PC-9 (cell line): ENCODE data around the gene GPR151. TPM values are rescaled to one million over a fixed set of nuclear protein-coding genes. Genes with fewer than 3 reads are reported as not detected.
A peak's percentile ranks its signal among the peaks of the same experiment; 100 is the strongest.

Experiments used
- BruUV-seq: library from RNA; stranded (reverse); fragments of 400-500 nt; replicated peaks from 2 replicates; lab custom pipeline; 2021; lab: Mats Ljungman, UMichigan
- CTCF ChIA-PET: fragments of 300-600 bp; sonication (Branson Sonifier 250); formaldehyde crosslinking; loops from one replicate; lab custom pipeline; 2022; ENCODE audit warnings: antibody characterized with exemption; lab: Charles Lee
- POLR2A ChIA-PET: fragments of 300-600 bp; sonication (Branson Sonifier 250); formaldehyde crosslinking; loops from one replicate; lab custom pipeline; 2022; ENCODE audit warnings: antibody characterized with exemption; ENCODE audit not compliant: unreplicated experiment; lab: Charles Lee
- DNase-seq, 2 experiments: peaks; one replicate each; pipeline versions ENCODE4 v3.0.0 to v3.0.0-alpha.2; 2015 to 2022; ENCODE audit warnings: mixed read lengths in 1 of 2
- H2AFZ ChIP-seq: fragments of 200-600 bp; sonication (generic); 2 replicates; pipeline ENCODE4 v1.8.1; 2017; ENCODE audit warnings: antibody characterized with exemption
- H3F3A ChIP-seq: fragments of 200-600 bp; sonication (generic); 2 replicates; pipeline ENCODE4 v1.8.1; 2017; ENCODE audit warnings: antibody characterized with exemption, mild to moderate bottlenecking, low read depth; ENCODE audit not compliant: insufficient read depth
- H3K27ac ChIP-seq: fragments of 200-600 bp; sonication (generic); 2 replicates; pipeline ENCODE4 v1.6.1; 2016; ENCODE audit warnings: mixed run types
- H3K27me3 ChIP-seq: fragments of 200-600 bp; sonication (generic); 2 replicates; pipeline ENCODE4 v1.6.1; 2016; ENCODE audit warnings: low read depth, mixed run types; ENCODE audit not compliant: insufficient read depth
- H3K36me3 ChIP-seq: fragments of 200-600 bp; sonication (generic); 2 replicates; pipeline ENCODE4 v1.6.1; 2016; ENCODE audit warnings: low read depth, mixed run types
- H3K4me1 ChIP-seq: fragments of 200-600 bp; sonication (generic); replicated peaks from 2 replicates; pipeline ENCODE4 v1.6.1; 2016; ENCODE audit warnings: mixed run types; ENCODE audit not compliant: insufficient read depth
- H3K4me2 ChIP-seq: fragments of 200-600 bp; sonication (generic); 2 replicates; pipeline ENCODE4 v1.6.1; 2017; ENCODE audit warnings: mixed run types
- H3K4me3 ChIP-seq: fragments of 200-600 bp; sonication (generic); 2 replicates; pipeline ENCODE4 v1.6.1; 2016; ENCODE audit warnings: mixed run types
- H3K79me2 ChIP-seq: fragments of 200-600 bp; sonication (generic); 2 replicates; pipeline ENCODE4 v1.6.1; 2017; ENCODE audit warnings: low read depth, mixed run types
- H3K9me2 ChIP-seq: fragments of 200-600 bp; sonication (generic); 2 replicates; pipeline ENCODE4 v1.8.1; 2017; ENCODE audit warnings: mild to moderate bottlenecking; ENCODE audit not compliant: insufficient read depth
- H3K9me3 ChIP-seq: fragments of 200-600 bp; sonication (generic); 2 replicates; pipeline ENCODE4 v1.8.1; 2016; ENCODE audit warnings: low read depth; ENCODE audit not compliant: insufficient read depth
- H4K20me1 ChIP-seq: fragments of 200-600 bp; sonication (generic); 2 replicates; pipeline ENCODE4 v1.8.1; 2017; ENCODE audit not compliant: insufficient read depth
- EZH2 ChIP-seq: fragments of 200-600 bp; sonication (generic); IDR thresholded peaks from 2 replicates; pipeline ENCODE4 v1.8.0; 2017; ENCODE audit warnings: antibody characterized with exemption, low read depth
- intact Hi-C: fragments of 100-400 bp; cut with micrococcal nuclease; formaldehyde crosslinking; loops from one replicate; pipeline ENCODE4 v1.10.0; 2022; ENCODE audit not compliant: unreplicated experiment
- total RNA-seq: library from RNA; stranded (reverse); gene quantifications from 2 replicates; pipeline ENCODE4 v1.2.3, GENCODE V29; 2021
- TF ChIP-seq, protein P1 (sequence below): fragments of 200-600 bp; sonication (generic); conservative IDR thresholded peaks from 2 replicates; pipeline ENCODE4 v1.6.1; 2017; ENCODE audit warnings: mixed run types, antibody characterized with exemption, mild to moderate bottlenecking, moderate library complexity

The GPR151 gene
- total RNA-seq, 1 experiment from 2014 or later: not detected

DNA sequence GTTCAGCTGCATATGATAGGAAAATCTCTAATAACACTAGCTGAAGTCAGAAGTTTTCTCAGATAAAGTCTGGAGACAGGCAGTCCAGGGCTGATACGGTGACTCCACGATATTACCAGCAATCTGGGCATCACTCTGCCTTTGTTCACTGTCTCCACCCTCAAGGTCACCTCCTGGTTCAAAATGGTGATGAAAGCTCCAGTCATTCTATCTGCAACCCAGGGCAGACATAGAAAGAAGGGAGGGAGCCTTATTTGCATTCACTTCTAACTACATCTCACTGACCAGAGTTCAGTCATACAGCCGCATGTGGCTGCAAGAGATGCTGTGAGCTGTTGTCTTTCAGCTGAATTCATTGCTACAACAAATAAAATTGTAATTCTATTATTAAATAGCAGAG, 22.4 kb upstream of the GPR151 start:
- TF ChIP-seq EZH2: no peak
- TF ChIP-seq, protein P1, sequence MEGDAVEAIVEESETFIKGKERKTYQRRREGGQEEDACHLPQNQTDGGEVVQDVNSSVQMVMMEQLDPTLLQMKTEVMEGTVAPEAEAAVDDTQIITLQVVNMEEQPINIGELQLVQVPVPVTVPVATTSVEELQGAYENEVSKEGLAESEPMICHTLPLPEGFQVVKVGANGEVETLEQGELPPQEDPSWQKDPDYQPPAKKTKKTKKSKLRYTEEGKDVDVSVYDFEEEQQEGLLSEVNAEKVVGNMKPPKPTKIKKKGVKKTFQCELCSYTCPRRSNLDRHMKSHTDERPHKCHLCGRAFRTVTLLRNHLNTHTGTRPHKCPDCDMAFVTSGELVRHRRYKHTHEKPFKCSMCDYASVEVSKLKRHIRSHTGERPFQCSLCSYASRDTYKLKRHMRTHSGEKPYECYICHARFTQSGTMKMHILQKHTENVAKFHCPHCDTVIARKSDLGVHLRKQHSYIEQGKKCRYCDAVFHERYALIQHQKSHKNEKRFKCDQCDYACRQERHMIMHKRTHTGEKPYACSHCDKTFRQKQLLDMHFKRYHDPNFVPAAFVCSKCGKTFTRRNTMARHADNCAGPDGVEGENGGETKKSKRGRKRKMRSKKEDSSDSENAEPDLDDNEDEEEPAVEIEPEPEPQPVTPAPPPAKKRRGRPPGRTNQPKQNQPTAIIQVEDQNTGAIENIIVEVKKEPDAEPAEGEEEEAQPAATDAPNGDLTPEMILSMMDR: no peak
- ChIA-PET POLR2A (no interaction called here), CTCF (no interaction called here)
- Histone ChIP-seq H3K27ac (no peak overlapping the region), H3K36me3 (no peaks in the 10 kb centered on the region), H3F3A (no peaks in the 10 kb centered on the region), H3K79me2 (no peaks in the 10 kb centered on the region), H3K9me3 (no peaks in the 10 kb centered on the region), H3K4me2 (no peak overlapping the region), H3K27me3 (peaks cover 4% of the 10 kb centered on the region; the same call in 1 of the 2 replicates), H3K9me2 (peaks cover 4% of the 10 kb centered on the region; the same call in 1 of the 2 replicates), H4K20me1 (no peaks in the 10 kb centered on the region), H2AFZ (no peak overlapping the region), H3K4me1 (no peaks in the 10 kb centered on the region), H3K4me3 (no peak overlapping the region)
- no TSS peak for BruUV-seq
- DNase-seq: no peak
- intact Hi-C loops: no loop called here

DNA sequence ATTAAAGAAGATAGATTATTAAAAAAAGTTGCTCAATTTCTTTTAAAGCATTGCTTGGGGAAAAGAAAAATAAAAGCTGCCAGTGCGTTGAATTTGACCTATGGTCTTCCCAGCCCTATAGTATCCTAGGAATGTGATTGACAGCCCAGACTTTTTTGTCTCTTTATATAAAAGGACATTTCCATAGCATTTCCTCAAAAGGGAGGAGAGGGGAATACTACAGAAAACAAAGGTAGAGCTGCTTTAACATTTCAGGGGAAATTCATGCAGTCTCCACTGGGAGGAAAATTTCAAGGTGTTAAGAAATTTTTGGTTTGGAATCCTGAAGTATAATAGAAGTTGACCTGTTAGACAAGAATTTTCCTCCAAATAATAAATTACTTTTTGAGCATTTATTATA, 17.9 kb upstream of the GPR151 start:
- no peak for TF ChIP-seq EZH2
- TF ChIP-seq, protein P1: no peak
- H3K36me3 ChIP-seq: no peaks in the 10 kb centered on the region
- no peaks in the 10 kb centered on the region for H3K79me2 ChIP-seq
- no peak overlapping the region for H3K27ac ChIP-seq
- DNase-seq: no peak
- ChIA-PET POLR2A (no interaction called here), CTCF (interaction anchor here (0.5 to 1.6 kb wide), 7 partner anchors 13 to 852 kb away, joined by 3 to 14 read pairs (median 5); no protein-coding TSS in a partner anchor)
- no peaks in the 10 kb centered on the region for H3K9me3 ChIP-seq
- H3F3A ChIP-seq: no peaks in the 10 kb centered on the region
- H2AFZ ChIP-seq: no peak overlapping the region
- H3K4me3 ChIP-seq: no peak overlapping the region
- H3K4me1 ChIP-seq: no peaks in the 10 kb centered on the region
- intact Hi-C loops: loop anchor here (1.0 kb wide), 2 partner anchors 432 to 654 kb away; no protein-coding TSS in a partner anchor
- H3K9me2 ChIP-seq: peaks cover 4% of the 10 kb centered on the region; the same call in 1 of the 2 replicates
- peaks cover 4% of the 10 kb centered on the region; the same call in 1 of the 2 replicates for H3K27me3 ChIP-seq
- no TSS peak for BruUV-seq
- H4K20me1 ChIP-seq: no peaks in the 10 kb centered on the region
- H3K4me2 ChIP-seq: no peak overlapping the region

DNA sequence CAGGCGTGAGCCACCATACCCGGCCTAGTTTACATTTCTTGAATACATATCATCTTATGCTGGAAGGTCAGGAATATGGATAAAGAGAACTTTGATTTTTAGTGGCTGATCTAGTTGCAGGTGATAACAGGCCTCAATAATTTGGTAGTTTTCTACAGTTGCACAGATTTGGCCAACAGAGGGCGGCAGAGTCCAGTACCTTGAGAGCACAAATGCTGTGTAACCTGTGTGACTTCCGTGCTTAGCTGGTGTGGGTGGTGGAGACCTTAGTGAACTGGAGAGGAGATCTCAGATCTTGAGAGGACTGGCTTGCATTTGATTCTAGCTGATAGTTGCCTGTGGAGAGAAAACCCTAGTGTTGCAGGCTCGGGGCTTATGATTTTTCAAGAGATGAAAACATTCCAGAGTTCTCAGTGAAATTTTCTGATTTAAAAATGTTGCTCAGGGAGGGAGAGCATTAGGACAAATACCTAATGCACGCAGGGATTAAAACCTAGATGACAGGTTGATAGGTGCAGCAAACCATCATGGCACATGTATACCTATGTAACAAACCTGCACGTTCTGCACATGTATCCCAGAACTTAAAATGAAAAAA, 17.4 kb upstream of the GPR151 start:
- POLR2A ChIA-PET: no interaction called here
- H3K9me2 ChIP-seq: peaks cover 4% of the 10 kb centered on the region; the same call in 1 of the 2 replicates
- peak; percentile 39 to 65 for DNase-seq
- H3K79me2 ChIP-seq: no peaks in the 10 kb centered on the region
- H4K20me1 ChIP-seq: no peaks in the 10 kb centered on the region
- no peaks in the 10 kb centered on the region for H3K36me3 ChIP-seq
- H3K4me1 ChIP-seq: no peaks in the 10 kb centered on the region
- intact Hi-C loops: loop anchor here (1.0 kb wide), 2 partner anchors 433 to 655 kb away; no protein-coding TSS in a partner anchor
- H3K9me3 ChIP-seq: no peaks in the 10 kb centered on the region
- no peaks in the 10 kb centered on the region for H3F3A ChIP-seq
- H2AFZ ChIP-seq: no peak overlapping the region
- no peak overlapping the region for H3K27ac ChIP-seq
- H3K27me3 ChIP-seq: peaks cover 4% of the 10 kb centered on the region; the same call in 1 of the 2 replicates
- BruUV-seq: no TSS peak
- no peak overlapping the region for H3K4me3 ChIP-seq
- TF ChIP-seq, protein P1: peak; percentile 88
- TF ChIP-seq EZH2: no peak
- CTCF ChIA-PET: interaction anchor here (0.5 to 1.6 kb wide), 7 partner anchors 13 to 852 kb away, joined by 3 to 14 read pairs (median 5); no protein-coding TSS in a partner anchor
- H3K4me2 ChIP-seq: no peak overlapping the region
